Endothelial cell of umbilical vein (primary cell): ENCODE measurements around the gene ENPEP. TPM values are rescaled to one million over a fixed set of nuclear protein-coding genes. Genes with fewer than 3 reads are reported as not detected.
"Not testable (repeated sequence)": the region's sequence is repeated elsewhere in the genome, so short reads cannot be mapped to it uniquely, and the experiment has no call there.

Experiments used
- BruUV-seq: library from RNA; stranded (reverse); fragments of 400-500 nt; replicated peaks from 2 replicates; lab custom pipeline; 2021; lab: Mats Ljungman, UMichigan
- CTCF ChIA-PET: fragments of 300-600, 350-600 bp; sonication (Branson Sonifier 250); formaldehyde crosslinking; loops from one replicate; lab custom pipeline; 2021; ENCODE audit warnings: antibody characterized with exemption, inconsistent platforms; lab: Charles Lee
- POLR2A ChIA-PET: fragments of 300-600, 350-600 bp; sonication (Branson Sonifier 250); formaldehyde crosslinking; loops from one replicate; lab custom pipeline; 2021; ENCODE audit warnings: antibody characterized with exemption, inconsistent platforms; lab: Charles Lee
- DNase-seq: peaks from one replicate; pipeline ENCODE4 v3.0.0-alpha.2; 2011; ENCODE audit warnings: low read depth, low spot score
- FAIRE-seq: peaks from 2 replicates; lab custom pipeline; 2011; peaks lifted over from hg19 to GRCh38; lab: Jason Lieb, UNC
- H2AFZ ChIP-seq: 2 replicates; pipeline ENCODE4 v1.6.0; 2012; ENCODE audit warnings: low read depth, low read length, control low read depth, inconsistent platforms
- H3K27ac ChIP-seq: 2 replicates; pipeline ENCODE4 v1.5.1; 2011; ENCODE audit warnings: low read depth, mild to moderate bottlenecking, control low read depth, low read length, moderate library complexity; ENCODE audit not compliant: insufficient read depth
- H3K27me3 ChIP-seq, 2 experiments: 2 replicates each; pipeline versions ENCODE4 v1.6.0 to v1.6.1; 2011; ENCODE audit warnings: low read length in 2 of 2, mixed read lengths in 1 of 2; ENCODE audit not compliant: control insufficient read depth in 2 of 2, insufficient read depth in 2 of 2
- H3K36me3 ChIP-seq, 2 experiments: 2 replicates in 1 of 2; 3 replicates in 1 of 2; pipeline ENCODE4 v1.5.1; 2011; ENCODE audit warnings: low read length in 2 of 2, mild to moderate bottlenecking in 1 of 2, moderate library complexity in 1 of 2; ENCODE audit not compliant: control insufficient read depth in 2 of 2, insufficient read depth in 2 of 2; ENCODE audit errors: extremely low read depth in 1 of 2
- H3K4me1 ChIP-seq: 3 replicates; pipeline ENCODE4 v1.5.1; 2011; ENCODE audit warnings: mild to moderate bottlenecking, low read length; ENCODE audit not compliant: control insufficient read depth, insufficient read depth; ENCODE audit errors: extremely low read depth
- H3K4me2 ChIP-seq: 2 replicates; pipeline ENCODE4 v1.6.1; 2011; ENCODE audit warnings: low read length, control low read depth, mixed read lengths; ENCODE audit not compliant: insufficient read depth
- H3K4me3 ChIP-seq, 3 experiments: fragments of 200-600 bp in 1 of 3; sonication (generic), shearing (Covaris generic) in 1 of 3; replicated peaks in 1 of 3; 2 replicates each; pipeline ENCODE4 v1.5.1; 2011 to 2016; ENCODE audit warnings: control low read depth in 3 of 3, low read length in 3 of 3, mild to moderate bottlenecking in 2 of 3, inconsistent platforms in 1 of 3, low read depth in 1 of 3, moderate library complexity in 1 of 3; ENCODE audit not compliant: insufficient read depth in 1 of 3
- H3K79me2 ChIP-seq: 2 replicates; pipeline ENCODE4 v1.6.0; 2012; ENCODE audit warnings: low read length, inconsistent platforms; ENCODE audit not compliant: control insufficient read depth, insufficient read depth
- H3K9ac ChIP-seq: replicated peaks from 2 replicates; pipeline ENCODE3; 2011; ENCODE audit warnings: low read length, control low read depth; ENCODE audit not compliant: insufficient read depth; ENCODE audit errors: extremely low read depth
- H3K9me1 ChIP-seq: replicated peaks from 3 replicates; pipeline ENCODE4 v1.6.0; 2011; ENCODE audit warnings: mild to moderate bottlenecking, low read length; ENCODE audit not compliant: control insufficient read depth, insufficient read depth; ENCODE audit errors: extremely low read depth
- H3K9me3 ChIP-seq: replicated peaks from 2 replicates; pipeline ENCODE4 v1.5.1; 2012; ENCODE audit warnings: low read length, inconsistent platforms; ENCODE audit not compliant: control insufficient read depth, insufficient read depth
- H4K20me1 ChIP-seq: replicated peaks from 2 replicates; pipeline ENCODE3; 2011; ENCODE audit warnings: mild to moderate bottlenecking, low read length; ENCODE audit not compliant: control insufficient read depth, insufficient read depth; ENCODE audit errors: extremely low read depth
- JUN ChIP-seq: IDR thresholded peaks from 2 replicates; pipeline ENCODE4 v1.6.1; 2011; ENCODE audit warnings: borderline replicate concordance, low read depth; ENCODE audit not compliant: insufficient read length, insufficient read depth
- MYC ChIP-seq: IDR thresholded peaks from one replicate; pipeline ENCODE4 v1.6.1; 2011; ENCODE audit warnings: mild to moderate bottlenecking, low read depth, low read length
- dilution Hi-C: fragments of 300-500 bp; cut with MboI; formaldehyde crosslinking; loops from one replicate; pipeline ENCODE4 v1.15.0; 2019; ENCODE audit warnings: low sequenced_read_pairs; ENCODE audit not compliant: extremely low pct_ligation_motif_present
- intact Hi-C: fragments of 100-400 bp; cut with micrococcal nuclease; formaldehyde crosslinking; loops from one replicate; pipeline ENCODE4 v1.10.0; 2022
- polyA plus RNA-seq, 4 experiments: library from polyadenylated mRNA; depleted of rRNA in 3 of 4; stranded (reverse) in 3 of 4; unstranded in 1 of 4; fragments of >200 nt; gene quantifications; 2 replicates each; pipeline versions ENCODE4 v1.2.1 to v1.2.3, GENCODE V29; 2011 to 2012; ENCODE audit warnings: missing spikeins in 1 of 4
- total RNA-seq: library from RNA; stranded (reverse); gene quantifications from 2 replicates; pipeline ENCODE4 v1.2.3, GENCODE V29; 2021

The ENPEP gene
- total and polyA plus RNA-seq, 2 donors (not counting 3 experiments of a cell fraction or from before 2014, with no cell fraction given): not detected

GRCh38 chr4:110567214-110567613 lies 91.3 kb downstream of the ENPEP start:
- no peak for TF ChIP-seq MYC
- no peak for TF ChIP-seq JUN
- H3K9me1 ChIP-seq: no peaks in the 10 kb centered on the region
- ChIA-PET CTCF (interaction anchor here (2.2 kb wide), 1 partner anchor 19 kb away, joined by 13 read pairs; no protein-coding TSS in a partner anchor), POLR2A (no interaction called here)
- H3K36me3 ChIP-seq: no peaks in the 10 kb centered on the region
- H2AFZ ChIP-seq: no peak overlapping the region
- dilution Hi-C loops (no loop called here), intact Hi-C loops (no loop called here)
- no peak for FAIRE-seq
- H4K20me1 ChIP-seq: no peaks in the 10 kb centered on the region
- H3K27ac ChIP-seq: no peak overlapping the region
- no peaks in the 10 kb centered on the region for H3K79me2 ChIP-seq
- no peak overlapping the region for H3K9ac ChIP-seq
- no peak overlapping the region for H3K4me3 ChIP-seq
- no TSS peak for BruUV-seq
- H3K4me1 ChIP-seq: no peaks in the 10 kb centered on the region
- no peak for DNase-seq
- H3K9me3 ChIP-seq: no peaks in the 10 kb centered on the region
- peaks cover 0 to 2% of the 10 kb centered on the region in 2 experiments for H3K27me3 ChIP-seq
- no peak overlapping the region for H3K4me2 ChIP-seq

- H3K27me3 ChIP-seq, H3K27ac ChIP-seq, BruUV-seq, H3K36me3 ChIP-seq, H3K4me2 ChIP-seq, DNase-seq, H3K79me2 ChIP-seq, H3K9ac ChIP-seq, H3K9me3 ChIP-seq, H3K9me1 ChIP-seq, H3K4me1 ChIP-seq, dilution Hi-C loops, FAIRE-seq, intact Hi-C loops, CTCF ChIA-PET, H2AFZ ChIP-seq, H4K20me1 ChIP-seq, H3K4me3 ChIP-seq: not testable (repeated sequence)
- POLR2A ChIA-PET: interaction anchor here (0.7 kb wide), 1 partner anchor 1033 kb away, joined by 3 read pairs; no protein-coding TSS in a partner anchor
Measured at GRCh38 chr4:110576696-110577095, 100.7 kb downstream of the ENPEP start.
